Endothelial cell of umbilical vein (primary cell): ENCODE results near the gene SP2. TPM values are rescaled to one million over a fixed set of nuclear protein-coding genes. Genes with fewer than 3 reads are reported as not detected.

Experiments used
- BruUV-seq: library from RNA; stranded (reverse); fragments of 400-500 nt; replicated peaks from 2 replicates; lab custom pipeline; 2021; lab: Mats Ljungman, UMichigan
- CTCF ChIA-PET: fragments of 300-600, 350-600 bp; sonication (Branson Sonifier 250); formaldehyde crosslinking; loops from one replicate; lab custom pipeline; 2021; ENCODE audit warnings: antibody characterized with exemption, inconsistent platforms; lab: Charles Lee
- POLR2A ChIA-PET: fragments of 300-600, 350-600 bp; sonication (Branson Sonifier 250); formaldehyde crosslinking; loops from one replicate; lab custom pipeline; 2021; ENCODE audit warnings: antibody characterized with exemption, inconsistent platforms; lab: Charles Lee
- DNase-seq: peaks from one replicate; pipeline ENCODE4 v3.0.0-alpha.2; 2011; ENCODE audit warnings: low read depth, low spot score
- FAIRE-seq: peaks from 2 replicates; lab custom pipeline; 2011; peaks lifted over from hg19 to GRCh38; lab: Jason Lieb, UNC
- H2AFZ ChIP-seq: 2 replicates; pipeline ENCODE4 v1.6.0; 2012; ENCODE audit warnings: low read depth, low read length, control low read depth, inconsistent platforms
- H3K27ac ChIP-seq: 2 replicates; pipeline ENCODE4 v1.5.1; 2011; ENCODE audit warnings: low read depth, mild to moderate bottlenecking, control low read depth, low read length, moderate library complexity; ENCODE audit not compliant: insufficient read depth
- H3K27me3 ChIP-seq, 2 experiments: 2 replicates each; pipeline versions ENCODE4 v1.6.0 to v1.6.1; 2011; ENCODE audit warnings: low read length in 2 of 2, mixed read lengths in 1 of 2; ENCODE audit not compliant: control insufficient read depth in 2 of 2, insufficient read depth in 2 of 2
- H3K36me3 ChIP-seq, 2 experiments: 2 replicates in 1 of 2; 3 replicates in 1 of 2; pipeline ENCODE4 v1.5.1; 2011; ENCODE audit warnings: low read length in 2 of 2, mild to moderate bottlenecking in 1 of 2, moderate library complexity in 1 of 2; ENCODE audit not compliant: control insufficient read depth in 2 of 2, insufficient read depth in 2 of 2; ENCODE audit errors: extremely low read depth in 1 of 2
- H3K4me1 ChIP-seq: 3 replicates; pipeline ENCODE4 v1.5.1; 2011; ENCODE audit warnings: mild to moderate bottlenecking, low read length; ENCODE audit not compliant: control insufficient read depth, insufficient read depth; ENCODE audit errors: extremely low read depth
- H3K4me2 ChIP-seq: 2 replicates; pipeline ENCODE4 v1.6.1; 2011; ENCODE audit warnings: low read length, control low read depth, mixed read lengths; ENCODE audit not compliant: insufficient read depth
- H3K4me3 ChIP-seq, 3 experiments: fragments of 200-600 bp in 1 of 3; sonication (generic), shearing (Covaris generic) in 1 of 3; replicated peaks in 1 of 3; 2 replicates each; pipeline ENCODE4 v1.5.1; 2011 to 2016; ENCODE audit warnings: control low read depth in 3 of 3, low read length in 3 of 3, mild to moderate bottlenecking in 2 of 3, inconsistent platforms in 1 of 3, low read depth in 1 of 3, moderate library complexity in 1 of 3; ENCODE audit not compliant: insufficient read depth in 1 of 3
- H3K79me2 ChIP-seq: 2 replicates; pipeline ENCODE4 v1.6.0; 2012; ENCODE audit warnings: low read length, inconsistent platforms; ENCODE audit not compliant: control insufficient read depth, insufficient read depth
- H3K9ac ChIP-seq: replicated peaks from 2 replicates; pipeline ENCODE3; 2011; ENCODE audit warnings: low read length, control low read depth; ENCODE audit not compliant: insufficient read depth; ENCODE audit errors: extremely low read depth
- H3K9me1 ChIP-seq: replicated peaks from 3 replicates; pipeline ENCODE4 v1.6.0; 2011; ENCODE audit warnings: mild to moderate bottlenecking, low read length; ENCODE audit not compliant: control insufficient read depth, insufficient read depth; ENCODE audit errors: extremely low read depth
- H3K9me3 ChIP-seq: replicated peaks from 2 replicates; pipeline ENCODE4 v1.5.1; 2012; ENCODE audit warnings: low read length, inconsistent platforms; ENCODE audit not compliant: control insufficient read depth, insufficient read depth
- H4K20me1 ChIP-seq: replicated peaks from 2 replicates; pipeline ENCODE3; 2011; ENCODE audit warnings: mild to moderate bottlenecking, low read length; ENCODE audit not compliant: control insufficient read depth, insufficient read depth; ENCODE audit errors: extremely low read depth
- EZH2 ChIP-seq: IDR thresholded peaks from 2 replicates; pipeline ENCODE4 v1.6.1; 2012; ENCODE audit warnings: borderline replicate concordance, low read depth, mild to moderate bottlenecking, moderate library complexity, low read length, inconsistent platforms; ENCODE audit not compliant: severe bottlenecking
- FOS ChIP-seq: IDR thresholded peaks from 2 replicates; pipeline ENCODE4 v1.6.1; 2011; ENCODE audit warnings: mild to moderate bottlenecking, low read length, moderate library complexity, borderline replicate concordance; ENCODE audit not compliant: insufficient read depth
- GATA2 ChIP-seq: IDR thresholded peaks from 2 replicates; pipeline ENCODE4 v1.7.0; 2011; ENCODE audit warnings: low read depth, mild to moderate bottlenecking, moderate library complexity, mixed read lengths, low read length; ENCODE audit not compliant: insufficient read length, insufficient read depth
- JUN ChIP-seq: IDR thresholded peaks from 2 replicates; pipeline ENCODE4 v1.6.1; 2011; ENCODE audit warnings: borderline replicate concordance, low read depth; ENCODE audit not compliant: insufficient read length, insufficient read depth
- MAX ChIP-seq: IDR thresholded peaks from 2 replicates; pipeline ENCODE4 v1.6.1; 2011; ENCODE audit not compliant: insufficient read depth, insufficient read length
- MYC ChIP-seq: IDR thresholded peaks from one replicate; pipeline ENCODE4 v1.6.1; 2011; ENCODE audit warnings: mild to moderate bottlenecking, low read depth, low read length
- POLR2A ChIP-seq: IDR thresholded peaks from 2 replicates; pipeline ENCODE4 v1.6.1; 2012; ENCODE audit warnings: low read depth, mild to moderate bottlenecking, control low read depth, low read length
- POLR2AphosphoS5 ChIP-seq: IDR thresholded peaks from 2 replicates; pipeline ENCODE4 v1.6.1; 2012; ENCODE audit warnings: low read depth, mild to moderate bottlenecking, control low read depth, low read length, moderate library complexity; ENCODE audit not compliant: insufficient read depth
- dilution Hi-C: fragments of 300-500 bp; cut with MboI; formaldehyde crosslinking; loops from one replicate; pipeline ENCODE4 v1.15.0; 2019; ENCODE audit warnings: low sequenced_read_pairs; ENCODE audit not compliant: extremely low pct_ligation_motif_present
- intact Hi-C: fragments of 100-400 bp; cut with micrococcal nuclease; formaldehyde crosslinking; loops from one replicate; pipeline ENCODE4 v1.10.0; 2022
- polyA plus RNA-seq, 4 experiments: library from polyadenylated mRNA; depleted of rRNA in 3 of 4; stranded (reverse) in 3 of 4; unstranded in 1 of 4; fragments of >200 nt; gene quantifications; 2 replicates each; pipeline versions ENCODE4 v1.2.1 to v1.2.3, GENCODE V29; 2011 to 2012; ENCODE audit warnings: missing spikeins in 1 of 4
- total RNA-seq: library from RNA; stranded (reverse); gene quantifications from 2 replicates; pipeline ENCODE4 v1.2.3, GENCODE V29; 2021
- TF ChIP-seq, protein P1 (sequence below), 2 donors: IDR thresholded peaks; 1 replicate in 1 of 2; 2 replicates in 1 of 2; pipeline ENCODE4 v1.5.1; 2011; ENCODE audit warnings: low read length in 2 of 2, mild to moderate bottlenecking in 2 of 2, moderate library complexity in 2 of 2, control low read depth in 1 of 2, inconsistent platforms in 1 of 2, low read depth in 1 of 2; ENCODE audit not compliant: insufficient read depth in 1 of 2; ENCODE audit errors: extremely low read depth in 1 of 2

SP2 gene
- total and polyA plus RNA-seq, 2 donors (not counting 3 experiments of a cell fraction or from before 2014, with no cell fraction given) = 11.2 to 18.6 TPM

DNA sequence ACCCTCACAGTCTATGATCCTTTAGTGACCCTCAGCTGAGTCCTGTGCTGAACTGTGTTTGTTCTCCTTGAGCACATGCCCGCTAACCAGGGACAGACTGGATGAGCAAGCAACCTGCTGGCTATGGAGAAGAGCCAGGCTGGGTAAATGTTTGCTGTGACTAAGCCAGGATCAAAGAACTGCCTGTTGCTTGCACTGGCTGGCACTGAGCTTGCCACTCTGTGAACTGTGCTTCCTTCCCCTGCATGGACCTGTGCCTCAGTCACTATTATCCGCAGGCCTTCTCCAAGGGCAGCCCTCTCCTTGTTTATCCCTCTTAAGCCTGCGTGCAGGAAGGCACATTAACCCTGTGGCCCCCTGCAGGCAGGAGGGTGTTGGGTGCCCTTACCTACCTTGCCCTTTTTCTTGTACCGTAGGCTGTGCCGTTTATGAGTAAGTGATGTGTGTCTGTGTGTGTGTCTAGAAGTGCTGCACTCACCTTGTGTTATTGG, 52.7 kb downstream of the SP2 start:
- TF ChIP-seq EZH2 (no peak), POLR2AphosphoS5 (no peak), FOS (no peak), GATA2 (no peak), POLR2A (no peak), MYC (no peak), JUN (no peak), MAX (no peak)
- TF ChIP-seq, protein P1, sequence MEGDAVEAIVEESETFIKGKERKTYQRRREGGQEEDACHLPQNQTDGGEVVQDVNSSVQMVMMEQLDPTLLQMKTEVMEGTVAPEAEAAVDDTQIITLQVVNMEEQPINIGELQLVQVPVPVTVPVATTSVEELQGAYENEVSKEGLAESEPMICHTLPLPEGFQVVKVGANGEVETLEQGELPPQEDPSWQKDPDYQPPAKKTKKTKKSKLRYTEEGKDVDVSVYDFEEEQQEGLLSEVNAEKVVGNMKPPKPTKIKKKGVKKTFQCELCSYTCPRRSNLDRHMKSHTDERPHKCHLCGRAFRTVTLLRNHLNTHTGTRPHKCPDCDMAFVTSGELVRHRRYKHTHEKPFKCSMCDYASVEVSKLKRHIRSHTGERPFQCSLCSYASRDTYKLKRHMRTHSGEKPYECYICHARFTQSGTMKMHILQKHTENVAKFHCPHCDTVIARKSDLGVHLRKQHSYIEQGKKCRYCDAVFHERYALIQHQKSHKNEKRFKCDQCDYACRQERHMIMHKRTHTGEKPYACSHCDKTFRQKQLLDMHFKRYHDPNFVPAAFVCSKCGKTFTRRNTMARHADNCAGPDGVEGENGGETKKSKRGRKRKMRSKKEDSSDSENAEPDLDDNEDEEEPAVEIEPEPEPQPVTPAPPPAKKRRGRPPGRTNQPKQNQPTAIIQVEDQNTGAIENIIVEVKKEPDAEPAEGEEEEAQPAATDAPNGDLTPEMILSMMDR (IDR thresholded peaks at IDR 0.05; ENCODE audit: extremely low read depth in 1 of 2, insufficient read depth in 1 of 2, low read depth in 1 of 2, low read length in 2 of 2) = no peak
- ChIA-PET CTCF (interaction anchor here (0.5 to 6.2 kb wide), 22 partner anchors 7 to 209 kb away, joined by 3 to 134 read pairs (median 5); partner anchors contain the start of genes CDK5RAP3, PNPO, PRR15L and SCRN2), POLR2A (no interaction called here)
- no peak overlapping the region for H3K4me3 ChIP-seq
- DNase-seq = peak; percentile 16
- H3K36me3 ChIP-seq = peaks cover 0 to 9% of the 10 kb centered on the region in 2 experiments
- dilution Hi-C loops = no loop called here
- H2AFZ ChIP-seq = no peak overlapping the region
- H3K9me3 ChIP-seq = no peaks in the 10 kb centered on the region
- no peak overlapping the region for H3K4me2 ChIP-seq
- no peak overlapping the region for H3K27ac ChIP-seq
- no peaks in the 10 kb centered on the region for H3K9me1 ChIP-seq
- H3K9ac ChIP-seq = no peak overlapping the region
- FAIRE-seq = no peak
- peaks cover 4% of the 10 kb centered on the region for H3K4me1 ChIP-seq
- no TSS peak for BruUV-seq
- no peaks in the 10 kb centered on the region for H3K79me2 ChIP-seq
- H3K27me3 ChIP-seq = no peaks in the 10 kb centered on the region
- no peaks in the 10 kb centered on the region for H4K20me1 ChIP-seq
- intact Hi-C loops = loop anchor here (1.0 to 2.0 kb wide), 3 partner anchors 22 to 70 kb away; no protein-coding TSS in a partner anchor
